HepG2 (cell line): ENCODE results near the gene PDIK1L.

Experiments
- CBX2 ChIP-seq, 2 experiments: fragments of 200-600 bp in 1 of 2; sonication (generic); formaldehyde crosslinking in 1 of 2; IDR thresholded peaks; 2 replicates each; pipeline versions ENCODE4 v1.7.0 to v1.8.1; 2018 to 2022; ENCODE audit warnings: low read depth in 2 of 2, low read length in 1 of 2, mild to moderate bottlenecking in 1 of 2, missing genetic modification reagents in 1 of 2
- CTCF ChIP-seq: sonication (generic); formaldehyde crosslinking; IDR thresholded peaks from 2 replicates; pipeline ENCODE4 v1.5.0; 2020; ENCODE audit warnings: mild to moderate bottlenecking, missing genetic modification reagents, moderate library complexity
- MAX ChIP-seq: IDR thresholded peaks from 2 replicates; pipeline ENCODE4 v1.6.1; 2012; ENCODE audit warnings: inconsistent platforms
- MIER3 ChIP-seq: IDR thresholded peaks from 2 replicates; pipeline ENCODE4 v1.6.1; 2016; ENCODE audit warnings: missing compliant biosample characterization, borderline replicate concordance
- ZBTB20 ChIP-seq: sonication (generic); formaldehyde crosslinking; IDR thresholded peaks from 2 replicates; pipeline ENCODE4 v1.8.1; 2023; ENCODE audit warnings: missing genetic modification reagents, low read depth, mild to moderate bottlenecking, borderline replicate concordance
- ZNF687 ChIP-seq: sonication (generic); formaldehyde crosslinking; IDR thresholded peaks from 2 replicates; pipeline ENCODE4 v1.5.1; 2020; ENCODE audit warnings: mild to moderate bottlenecking, missing genetic modification reagents, moderate library complexity
- ZSCAN5A ChIP-seq: sonication (generic); formaldehyde crosslinking; IDR thresholded peaks from 2 replicates; pipeline ENCODE4 v1.8.0; 2022; ENCODE audit warnings: mild to moderate bottlenecking, missing genetic modification reagents, borderline replicate concordance

- no peak for TF ChIP-seq MAX
- no peak for TF ChIP-seq ZSCAN5A
- no peak for TF ChIP-seq MIER3
- TF ChIP-seq CTCF (CRISPR knock-in tag), result no peak
- no peak for TF ChIP-seq ZBTB20 (CRISPR knock-in tag)
- TF ChIP-seq CBX2 (IDR thresholded peaks at IDR 0.05; ENCODE audit: low read depth, low read length), result no peak
- TF ChIP-seq CBX2 (CRISPR knock-in tag; IDR thresholded peaks at IDR 0.05; ENCODE audit: low read depth), result no peak
- TF ChIP-seq ZNF687, result no peak
Measured at GRCh38 chr1:26125946-26126320, 14.3 kb downstream of the PDIK1L start.
